ENCODE measurements around the gene GPRC5C.

GPRC5C gene

GRCh38 chr17:74414510-74414909 lies 17.4 kb upstream of the GPRC5C start:
- Histone ChIP-seq H2AFZ (ENCODE audit: low read depth) (no peak overlapping the region), H3K27me3 (ENCODE audit: insufficient read depth, low read depth) (peaks cover 59% of the 10 kb centered on the region; the same call in 1 of the 2 replicates), H3K4me3 (IDR thresholded peaks at IDR 0.05; ENCODE audit: insufficient read depth, low read depth, low read length) (no peak overlapping the region), H4K20me1 (ENCODE audit: insufficient read depth) (no peaks in the 10 kb centered on the region), H3K4me1 (ENCODE audit: low read depth, poor library complexity, severe bottlenecking) (no peaks in the 10 kb centered on the region), H3K9ac (no peak overlapping the region), H3K4me2 (no peak overlapping the region), H3K36me3 (ENCODE audit: insufficient read depth) (no peaks in the 10 kb centered on the region), H3K79me2 (ENCODE audit: insufficient read depth, low read depth) (no peaks in the 10 kb centered on the region), H3K27ac (no peak overlapping the region)
- TF ChIP-seq, protein P1, sequence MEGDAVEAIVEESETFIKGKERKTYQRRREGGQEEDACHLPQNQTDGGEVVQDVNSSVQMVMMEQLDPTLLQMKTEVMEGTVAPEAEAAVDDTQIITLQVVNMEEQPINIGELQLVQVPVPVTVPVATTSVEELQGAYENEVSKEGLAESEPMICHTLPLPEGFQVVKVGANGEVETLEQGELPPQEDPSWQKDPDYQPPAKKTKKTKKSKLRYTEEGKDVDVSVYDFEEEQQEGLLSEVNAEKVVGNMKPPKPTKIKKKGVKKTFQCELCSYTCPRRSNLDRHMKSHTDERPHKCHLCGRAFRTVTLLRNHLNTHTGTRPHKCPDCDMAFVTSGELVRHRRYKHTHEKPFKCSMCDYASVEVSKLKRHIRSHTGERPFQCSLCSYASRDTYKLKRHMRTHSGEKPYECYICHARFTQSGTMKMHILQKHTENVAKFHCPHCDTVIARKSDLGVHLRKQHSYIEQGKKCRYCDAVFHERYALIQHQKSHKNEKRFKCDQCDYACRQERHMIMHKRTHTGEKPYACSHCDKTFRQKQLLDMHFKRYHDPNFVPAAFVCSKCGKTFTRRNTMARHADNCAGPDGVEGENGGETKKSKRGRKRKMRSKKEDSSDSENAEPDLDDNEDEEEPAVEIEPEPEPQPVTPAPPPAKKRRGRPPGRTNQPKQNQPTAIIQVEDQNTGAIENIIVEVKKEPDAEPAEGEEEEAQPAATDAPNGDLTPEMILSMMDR (conservative IDR thresholded peaks at IDR 0.05; ENCODE audit: low read depth, low read length): no peak

DNA sequence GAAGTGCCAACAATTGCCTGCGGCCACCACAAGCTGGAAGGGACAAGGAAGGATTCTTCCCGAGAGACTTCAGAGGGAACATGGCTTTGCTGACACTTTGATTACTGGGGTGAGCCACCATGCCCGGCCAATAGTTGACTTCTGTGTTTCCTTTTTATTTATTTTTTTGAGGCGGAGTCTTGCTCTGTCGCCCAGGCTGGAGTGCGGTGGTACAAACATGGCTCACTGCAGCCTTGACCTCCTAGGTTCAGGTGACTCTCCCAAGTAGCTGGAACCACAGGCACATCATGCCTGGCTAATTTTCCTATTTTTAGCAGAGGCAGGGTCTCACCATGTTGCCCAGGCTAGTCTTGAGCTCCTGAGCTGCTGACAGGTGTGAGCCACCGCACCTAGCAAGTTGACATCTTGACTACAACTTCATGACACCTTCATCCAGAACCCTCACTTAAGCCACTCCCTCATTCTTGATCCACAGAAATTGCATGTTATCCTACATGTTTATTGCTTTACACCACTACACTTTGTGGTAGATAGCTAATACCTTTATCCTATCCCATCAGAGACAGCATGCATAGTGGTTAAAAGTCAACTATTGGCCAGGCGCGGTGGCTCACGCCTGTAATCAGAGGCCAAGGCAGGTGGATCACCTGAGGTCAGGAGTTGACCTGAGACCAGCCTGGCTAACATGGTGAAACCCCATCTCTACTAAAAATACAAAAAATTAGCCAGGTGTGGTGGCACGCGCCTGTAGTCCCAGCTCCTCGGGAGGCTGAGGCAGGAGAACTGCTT lies 16.1 kb upstream of the GPRC5C start:
- no peaks in the 10 kb centered on the region for H3K4me1 ChIP-seq (ENCODE audit: low read depth, poor library complexity, severe bottlenecking)

GRCh38 chr17:74417178-74418045 lies 14.5 kb upstream of the GPRC5C start:
- Histone ChIP-seq H3K4me2 (no peak overlapping the region), H3K79me2 (ENCODE audit: insufficient read depth, low read depth) (no peaks in the 10 kb centered on the region), H3K4me1 (ENCODE audit: low read depth, poor library complexity, severe bottlenecking) (no peaks in the 10 kb centered on the region), H3K27ac (no peak overlapping the region), H3K9ac (no peak overlapping the region), H4K20me1 (ENCODE audit: insufficient read depth) (no peaks in the 10 kb centered on the region), H3K4me3 (IDR thresholded peaks at IDR 0.05; ENCODE audit: insufficient read depth, low read depth, low read length) (no peak overlapping the region), H3K36me3 (ENCODE audit: insufficient read depth) (no peaks in the 10 kb centered on the region), H3K27me3 (ENCODE audit: insufficient read depth, low read depth) (peaks cover 67% of the 10 kb centered on the region), H2AFZ (ENCODE audit: low read depth) (no peak overlapping the region)
- TF ChIP-seq, protein P1 (conservative IDR thresholded peaks at IDR 0.05; ENCODE audit: low read depth, low read length): no peak

More for the DNA sequence above, 16.1 kb upstream of the GPRC5C start:
- H3K36me3 ChIP-seq (ENCODE audit: insufficient read depth): no peaks in the 10 kb centered on the region
- TF ChIP-seq, protein P1 (conservative IDR thresholded peaks at IDR 0.05; ENCODE audit: low read depth, low read length): no peak
- H4K20me1 ChIP-seq (ENCODE audit: insufficient read depth): no peaks in the 10 kb centered on the region
- no peak overlapping the region for H3K9ac ChIP-seq
- H3K27ac ChIP-seq: no peak overlapping the region
- H3K4me3 ChIP-seq (IDR thresholded peaks at IDR 0.05; ENCODE audit: insufficient read depth, low read depth, low read length): no peak overlapping the region
- no peaks in the 10 kb centered on the region for H3K79me2 ChIP-seq (ENCODE audit: insufficient read depth, low read depth)
- H2AFZ ChIP-seq (ENCODE audit: low read depth): no peak overlapping the region
- H3K27me3 ChIP-seq (ENCODE audit: insufficient read depth, low read depth): peaks cover 66% of the 10 kb centered on the region
- no peak overlapping the region for H3K4me2 ChIP-seq

GRCh38 chr17:74419928-74420411 lies 11.9 kb upstream of the GPRC5C start:
- Histone ChIP-seq H3K4me3 (IDR thresholded peaks at IDR 0.05; ENCODE audit: insufficient read depth, low read depth, low read length) (no peak overlapping the region), H3K36me3 (ENCODE audit: insufficient read depth) (no peaks in the 10 kb centered on the region), H4K20me1 (ENCODE audit: insufficient read depth) (no peaks in the 10 kb centered on the region), H3K27ac (no peak overlapping the region), H3K27me3 (ENCODE audit: insufficient read depth, low read depth) (peaks cover 61% of the 10 kb centered on the region), H3K79me2 (ENCODE audit: insufficient read depth, low read depth) (no peaks in the 10 kb centered on the region), H3K4me1 (ENCODE audit: low read depth, poor library complexity, severe bottlenecking) (no peaks in the 10 kb centered on the region), H2AFZ (ENCODE audit: low read depth) (no peak overlapping the region), H3K4me2 (no peak overlapping the region), H3K9ac (no peak overlapping the region)
- TF ChIP-seq, protein P1 (conservative IDR thresholded peaks at IDR 0.05; ENCODE audit: low read depth, low read length): no peak

Measured in KMS-11 (cell line).